ENCODE measurements around the gene PRKACG.

PRKACG gene

GRCh38 chr9:68966496-68966944 is 47.4 kb downstream of the PRKACG start:
- no peaks in the 10 kb centered on the region for H3K27me3 ChIP-seq (ENCODE audit: control insufficient read depth, low read length)
- TF ChIP-seq CTCF (IDR thresholded peaks at IDR 0.05; ENCODE audit: low read depth, low read length, poor library complexity, severe bottlenecking) (no peak), EZH2phosphoT487 (IDR thresholded peaks at IDR 0.05; ENCODE audit: borderline replicate concordance, low read length) (no peak)
- no peak overlapping the region for H3K4me2 ChIP-seq (ENCODE audit: low read length)
- no peak overlapping the region for H3K27ac ChIP-seq (ENCODE audit: low read depth, low read length)
- H3K4me1 ChIP-seq (ENCODE audit: control insufficient read depth, low read length), result peaks cover 5% of the 10 kb centered on the region
- no peaks in the 10 kb centered on the region for H3K36me3 ChIP-seq (ENCODE audit: control insufficient read depth, low read length)
- no peaks in the 10 kb centered on the region for H3K9me2 ChIP-seq (replicated peaks; ENCODE audit: control insufficient read depth, low read length)
- H3K9me3 ChIP-seq (ENCODE audit: control insufficient read depth, insufficient read depth, low read length), result no peaks in the 10 kb centered on the region
- no peak overlapping the region for H3K4me3 ChIP-seq (ENCODE audit: low read length)
- H3K79me2 ChIP-seq (ENCODE audit: control insufficient read depth, low read length), result no peaks in the 10 kb centered on the region
- no peaks in the 10 kb centered on the region for H3F3A ChIP-seq (ENCODE audit: control insufficient read depth, insufficient read depth)
- no peaks in the 10 kb centered on the region for H4K20me1 ChIP-seq (ENCODE audit: control insufficient read depth, insufficient read depth, low read depth, low read length)

GRCh38 chr9:68964765-68965164 is 49.1 kb downstream of the PRKACG start:
- H3F3A ChIP-seq (ENCODE audit: control insufficient read depth, insufficient read depth), result no peaks in the 10 kb centered on the region
- no peak for TF ChIP-seq CTCF (IDR thresholded peaks at IDR 0.05; ENCODE audit: low read depth, low read length, poor library complexity, severe bottlenecking)
- no peak for TF ChIP-seq EZH2phosphoT487 (IDR thresholded peaks at IDR 0.05; ENCODE audit: borderline replicate concordance, low read length)
- H3K79me2 ChIP-seq (ENCODE audit: control insufficient read depth, low read length), result no peaks in the 10 kb centered on the region
- no peaks in the 10 kb centered on the region for H4K20me1 ChIP-seq (ENCODE audit: control insufficient read depth, insufficient read depth, low read depth, low read length)
- no peaks in the 10 kb centered on the region for H3K27me3 ChIP-seq (ENCODE audit: control insufficient read depth, low read length)
- H3K9me3 ChIP-seq (ENCODE audit: control insufficient read depth, insufficient read depth, low read length), result no peaks in the 10 kb centered on the region
- H3K4me3 ChIP-seq (ENCODE audit: low read length), result no peak overlapping the region
- no peaks in the 10 kb centered on the region for H3K9me2 ChIP-seq (replicated peaks; ENCODE audit: control insufficient read depth, low read length)
- no peaks in the 10 kb centered on the region for H3K36me3 ChIP-seq (ENCODE audit: control insufficient read depth, low read length)
- peaks cover 5% of the 10 kb centered on the region for H3K4me1 ChIP-seq (ENCODE audit: control insufficient read depth, low read length)
- no peak overlapping the region for H3K27ac ChIP-seq (ENCODE audit: low read depth, low read length)
- no peak overlapping the region for H3K4me2 ChIP-seq (ENCODE audit: low read length)

GRCh38 chr9:68964102-68964541 is 49.8 kb downstream of the PRKACG start:
- no peaks in the 10 kb centered on the region for H3K9me3 ChIP-seq (ENCODE audit: control insufficient read depth, insufficient read depth, low read length)
- H3F3A ChIP-seq (ENCODE audit: control insufficient read depth, insufficient read depth), result no peaks in the 10 kb centered on the region
- no peak overlapping the region for H3K27ac ChIP-seq (ENCODE audit: low read depth, low read length)
- no peaks in the 10 kb centered on the region for H4K20me1 ChIP-seq (ENCODE audit: control insufficient read depth, insufficient read depth, low read depth, low read length)
- H3K79me2 ChIP-seq (ENCODE audit: control insufficient read depth, low read length), result no peaks in the 10 kb centered on the region
- H3K36me3 ChIP-seq (ENCODE audit: control insufficient read depth, low read length), result no peaks in the 10 kb centered on the region
- TF ChIP-seq CTCF (IDR thresholded peaks at IDR 0.05; ENCODE audit: low read depth, low read length, poor library complexity, severe bottlenecking) (no peak), EZH2phosphoT487 (IDR thresholded peaks at IDR 0.05; ENCODE audit: borderline replicate concordance, low read length) (no peak)
- no peaks in the 10 kb centered on the region for H3K9me2 ChIP-seq (replicated peaks; ENCODE audit: control insufficient read depth, low read length)
- H3K4me1 ChIP-seq (ENCODE audit: control insufficient read depth, low read length), result peaks cover 5% of the 10 kb centered on the region
- no peak overlapping the region for H3K4me2 ChIP-seq (ENCODE audit: low read length)
- H3K27me3 ChIP-seq (ENCODE audit: control insufficient read depth, low read length), result no peaks in the 10 kb centered on the region
- H3K4me3 ChIP-seq (ENCODE audit: low read length), result no peak overlapping the region

Measured in DOHH2 (cell line).